HEK293 (cell line): ENCODE results near the gene SMAD7.
A peak's percentile ranks its signal among the peaks of the same experiment; 100 is the strongest.

ENCODE experiments used
- CTCF ChIA-PET: fragments of 350-600 bp; formaldehyde crosslinking; extraction: SDS; loops from one replicate; lab custom pipeline; 2021; ENCODE audit warnings: antibody characterized with exemption; lab: Yijun Ruan, JAX
- POLR2A ChIA-PET: fragments of 300-600 bp; formaldehyde crosslinking; extraction: SDS; loops from one replicate; lab custom pipeline; 2020; ENCODE audit warnings: antibody characterized with exemption, inconsistent platforms; lab: Yijun Ruan, JAX
- H3K27ac ChIP-seq: fragments of 200-500 bp; sonication (Bioruptor generic); 2 replicates; pipeline ENCODE4 v1.5.1; 2014; ENCODE audit warnings: low read depth, low read length, control low read depth, inconsistent platforms; ENCODE audit errors: extremely low read depth
- H3K36me3 ChIP-seq, 2 experiments: fragments of 200-500 bp in 1 of 2; sonication (Bioruptor generic) in 1 of 2; 1 replicate in 1 of 2; 2 replicates in 1 of 2; pipeline ENCODE4 v1.5.1; 2014 to 2017; ENCODE audit warnings: inconsistent platforms in 2 of 2, low read length in 2 of 2; ENCODE audit not compliant: control insufficient read depth in 2 of 2, insufficient read depth in 1 of 2
- H3K4me1 ChIP-seq: fragments of 200-500 bp; sonication (Bioruptor generic); 2 replicates; pipeline ENCODE4 v1.5.1; 2014; ENCODE audit warnings: mild to moderate bottlenecking, low read length, inconsistent platforms; ENCODE audit not compliant: control insufficient read depth, insufficient read depth
- H3K4me3 ChIP-seq: 2 replicates; pipeline ENCODE4 v1.5.1; 2011; ENCODE audit warnings: low read depth, mild to moderate bottlenecking, control low read depth, low read length, moderate library complexity
- H3K9me3 ChIP-seq: fragments of 200-500 bp; sonication (Bioruptor generic); 2 replicates; pipeline ENCODE4 v1.5.1; 2014; ENCODE audit warnings: low read depth, low read length, inconsistent platforms; ENCODE audit not compliant: control insufficient read depth, insufficient read depth
- BCL11A ChIP-seq: fragments of 450-650 bp; formaldehyde crosslinking; IDR thresholded peaks from 2 replicates; pipeline ENCODE4 v1.5.1; 2016; ENCODE audit warnings: low read depth, missing biosample characterization, missing genetic modification characterization
- EGR2 ChIP-seq: fragments of 450-650 bp; formaldehyde crosslinking; IDR thresholded peaks from 2 replicates; pipeline ENCODE4 v1.5.1; 2016; ENCODE audit warnings: low read depth, missing biosample characterization, missing genetic modification characterization
- GLIS2 ChIP-seq: fragments of 450-650 bp; formaldehyde crosslinking; IDR thresholded peaks from 2 replicates; pipeline ENCODE4 v1.5.1; 2016; ENCODE audit warnings: missing biosample characterization, missing genetic modification characterization
- KLF1 ChIP-seq: fragments of 450-650 bp; formaldehyde crosslinking; IDR thresholded peaks from 2 replicates; pipeline ENCODE4 v1.5.1; 2016; ENCODE audit warnings: missing biosample characterization, missing genetic modification characterization
- PRDM6 ChIP-seq: fragments of 450-650 bp; formaldehyde crosslinking; IDR thresholded peaks from 2 replicates; pipeline ENCODE4 v1.5.1; 2017; ENCODE audit warnings: missing biosample characterization, missing genetic modification characterization
- WT1 ChIP-seq: fragments of 450-650 bp; formaldehyde crosslinking; IDR thresholded peaks from 2 replicates; pipeline ENCODE4 v1.5.1; 2016; ENCODE audit warnings: missing biosample characterization, missing genetic modification characterization
- ZFHX2 ChIP-seq: fragments of 450-650 bp; formaldehyde crosslinking; conservative IDR thresholded peaks from 2 replicates; pipeline ENCODE4 v1.5.1; 2016; ENCODE audit warnings: missing biosample characterization, missing genetic modification characterization
- ZIC2 ChIP-seq: fragments of 450-650 bp; formaldehyde crosslinking; IDR thresholded peaks from 2 replicates; pipeline ENCODE4 v1.5.1; 2016; ENCODE audit warnings: missing biosample characterization, missing genetic modification characterization
- ZNF148 ChIP-seq: fragments of 450-650 bp; formaldehyde crosslinking; IDR thresholded peaks from 2 replicates; pipeline ENCODE4 v1.5.0; 2017; ENCODE audit warnings: missing biosample characterization, missing genetic modification characterization, borderline replicate concordance
- ZNF184 ChIP-seq: fragments of 450-650 bp; IDR thresholded peaks from 2 replicates; pipeline ENCODE4 v1.5.1; 2018; ENCODE audit warnings: missing biosample characterization, mild to moderate bottlenecking, missing genetic modification characterization
- ZNF19 ChIP-seq: fragments of 450-650 bp; formaldehyde crosslinking; IDR thresholded peaks from 2 replicates; pipeline ENCODE4; 2016; ENCODE audit warnings: missing biosample characterization, missing genetic modification characterization, low read depth
- ZNF274 ChIP-seq, 2 experiments: fragments of 200-500 bp in 1 of 2; fragments of 450-650 bp in 1 of 2; sonication (Bioruptor generic) in 1 of 2; formaldehyde crosslinking in 1 of 2; IDR thresholded peaks; 2 replicates each; pipeline versions ENCODE4 v1.5.1 to v1.6.1; 2014 to 2016; ENCODE audit warnings: borderline replicate concordance in 1 of 2, inconsistent platforms in 1 of 2, low read length in 1 of 2, missing biosample characterization in 1 of 2, missing genetic modification characterization in 1 of 2
- ZNF354C ChIP-seq: fragments of 450-650 bp; formaldehyde crosslinking; IDR thresholded peaks from 2 replicates; pipeline ENCODE4 v1.5.1; 2016; ENCODE audit warnings: missing biosample characterization, missing genetic modification characterization, low read depth, borderline replicate concordance
- ZNF580 ChIP-seq: fragments of 450-650 bp; formaldehyde crosslinking; IDR thresholded peaks from 2 replicates; pipeline ENCODE4 v1.5.1; 2016; ENCODE audit warnings: missing biosample characterization, missing genetic modification characterization
- ZNF777 ChIP-seq: fragments of 450-650 bp; formaldehyde crosslinking; IDR thresholded peaks from 2 replicates; pipeline ENCODE4 v1.5.1; 2017; ENCODE audit warnings: missing biosample characterization, missing genetic modification characterization, borderline replicate concordance
- TF ChIP-seq, protein P1 (sequence below): fragments of 450-650 bp; formaldehyde crosslinking; IDR thresholded peaks from 2 replicates; pipeline ENCODE4 v1.5.1; 2016; ENCODE audit warnings: missing biosample characterization, missing genetic modification characterization
- TF ChIP-seq, protein P2 (sequence below): fragments of 450-650 bp; formaldehyde crosslinking; IDR thresholded peaks from 2 replicates; pipeline ENCODE4 v1.5.1; 2016; ENCODE audit warnings: missing biosample characterization, missing genetic modification characterization
- TF ChIP-seq, protein P3 (sequence below): fragments of 450-650 bp; formaldehyde crosslinking; IDR thresholded peaks from 2 replicates; pipeline ENCODE4 v1.5.1; 2016; ENCODE audit warnings: missing biosample characterization, missing genetic modification characterization

The SMAD7 gene

DNA sequence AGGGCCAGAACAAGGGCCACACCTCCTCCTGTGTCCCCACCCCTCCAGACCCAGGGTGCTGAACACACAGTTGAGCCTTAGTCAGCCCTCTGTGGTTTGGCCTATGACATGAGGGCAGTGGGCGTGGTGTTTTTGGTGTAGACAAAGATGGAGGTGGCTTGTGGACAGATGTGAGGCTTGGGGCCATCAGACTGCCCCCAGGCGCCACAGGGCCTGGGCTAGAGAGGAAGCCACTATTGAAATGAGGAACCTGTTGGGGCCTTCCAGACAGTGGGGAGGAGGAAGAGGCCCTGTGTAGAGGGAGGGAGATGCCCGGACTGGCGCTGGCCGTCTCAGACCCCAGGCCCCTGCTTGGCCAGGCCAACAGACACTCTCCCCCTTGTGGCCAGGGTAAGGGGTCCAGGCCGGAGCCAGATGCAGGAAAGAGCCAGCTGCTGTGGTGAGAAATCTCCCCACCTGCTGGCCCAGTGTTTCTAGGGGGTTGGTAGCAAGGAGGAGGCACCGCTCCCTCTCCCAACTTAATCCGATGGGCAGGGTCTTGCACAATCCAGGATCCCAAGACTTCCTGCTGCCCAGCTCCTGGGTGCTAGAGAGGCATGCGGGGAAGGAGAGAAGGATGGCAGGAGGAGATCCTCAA lies 53.8 kb downstream of the SMAD7 start (continued):
- TF ChIP-seq, protein P1, sequence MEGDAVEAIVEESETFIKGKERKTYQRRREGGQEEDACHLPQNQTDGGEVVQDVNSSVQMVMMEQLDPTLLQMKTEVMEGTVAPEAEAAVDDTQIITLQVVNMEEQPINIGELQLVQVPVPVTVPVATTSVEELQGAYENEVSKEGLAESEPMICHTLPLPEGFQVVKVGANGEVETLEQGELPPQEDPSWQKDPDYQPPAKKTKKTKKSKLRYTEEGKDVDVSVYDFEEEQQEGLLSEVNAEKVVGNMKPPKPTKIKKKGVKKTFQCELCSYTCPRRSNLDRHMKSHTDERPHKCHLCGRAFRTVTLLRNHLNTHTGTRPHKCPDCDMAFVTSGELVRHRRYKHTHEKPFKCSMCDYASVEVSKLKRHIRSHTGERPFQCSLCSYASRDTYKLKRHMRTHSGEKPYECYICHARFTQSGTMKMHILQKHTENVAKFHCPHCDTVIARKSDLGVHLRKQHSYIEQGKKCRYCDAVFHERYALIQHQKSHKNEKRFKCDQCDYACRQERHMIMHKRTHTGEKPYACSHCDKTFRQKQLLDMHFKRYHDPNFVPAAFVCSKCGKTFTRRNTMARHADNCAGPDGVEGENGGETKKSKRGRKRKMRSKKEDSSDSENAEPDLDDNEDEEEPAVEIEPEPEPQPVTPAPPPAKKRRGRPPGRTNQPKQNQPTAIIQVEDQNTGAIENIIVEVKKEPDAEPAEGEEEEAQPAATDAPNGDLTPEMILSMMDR (tag by site-specific recombination), result peak; percentile 87
- no peak for TF ChIP-seq ZNF184 (tag by site-specific recombination)
- TF ChIP-seq ZNF19, result no peak
- no peak for TF ChIP-seq ZNF354C (tag by site-specific recombination)
- TF ChIP-seq WT1, result no peak
- no peak for TF ChIP-seq PRDM6 (tag by site-specific recombination)
- TF ChIP-seq ZFHX2 (tag by site-specific recombination), result 0 out of 2 replicates have a peak, but pooled peaks have one; percentile 19
- TF ChIP-seq ZIC2 (tag by site-specific recombination), result peak; percentile 70
- peak; percentile 85 for TF ChIP-seq KLF1
- no peak for TF ChIP-seq ZNF148 (tag by site-specific recombination)

GRCh38 chr18:48896326-48896874 lies 54.4 kb downstream of the SMAD7 start:
- no peaks in the 10 kb centered on the region for H3K36me3 ChIP-seq
- H3K4me3 ChIP-seq, result no peak overlapping the region
- no peak overlapping the region for H3K27ac ChIP-seq
- TF ChIP-seq ZNF777 (tag by site-specific recombination) (no peak), ZNF274 (IDR thresholded peaks at IDR 0.05; ENCODE audit: low read length) (no peak), ZNF274 (tag by site-specific recombination; IDR thresholded peaks at IDR 0.05; ENCODE audit: borderline replicate concordance) (no peak), ZNF580 (tag by site-specific recombination) (peak; percentile 71), GLIS2 (tag by site-specific recombination) (0 out of 2 replicates have a peak, but pooled peaks have one; percentile 19)
- CTCF ChIA-PET, result interaction anchor here (0.5 kb wide), 1 partner anchor 68 kb away, joined by 4 read pairs; no protein-coding TSS in a partner anchor
- POLR2A ChIA-PET, result no interaction called here
- H3K9me3 ChIP-seq, result no peaks in the 10 kb centered on the region
- peaks cover under 1% of the 10 kb centered on the region; the same call in 1 of the 2 replicates for H3K4me1 ChIP-seq

- CTCF ChIA-PET, result interaction anchor here (0.9 kb wide), 1 partner anchor 105 kb away, joined by 4 read pairs; no protein-coding TSS in a partner anchor
- Histone ChIP-seq H3K36me3 (no peaks in the 10 kb centered on the region), H3K9me3 (no peaks in the 10 kb centered on the region), H3K4me3 (no peak overlapping the region), H3K4me1 (no peaks in the 10 kb centered on the region), H3K27ac (no peak overlapping the region)
- POLR2A ChIA-PET, result interaction anchor here (0.6 to 1.4 kb wide), 2 partner anchors 57 to 104 kb away, joined by 3 to 7 read pairs; no protein-coding TSS in a partner anchor
- TF ChIP-seq, protein P2, sequence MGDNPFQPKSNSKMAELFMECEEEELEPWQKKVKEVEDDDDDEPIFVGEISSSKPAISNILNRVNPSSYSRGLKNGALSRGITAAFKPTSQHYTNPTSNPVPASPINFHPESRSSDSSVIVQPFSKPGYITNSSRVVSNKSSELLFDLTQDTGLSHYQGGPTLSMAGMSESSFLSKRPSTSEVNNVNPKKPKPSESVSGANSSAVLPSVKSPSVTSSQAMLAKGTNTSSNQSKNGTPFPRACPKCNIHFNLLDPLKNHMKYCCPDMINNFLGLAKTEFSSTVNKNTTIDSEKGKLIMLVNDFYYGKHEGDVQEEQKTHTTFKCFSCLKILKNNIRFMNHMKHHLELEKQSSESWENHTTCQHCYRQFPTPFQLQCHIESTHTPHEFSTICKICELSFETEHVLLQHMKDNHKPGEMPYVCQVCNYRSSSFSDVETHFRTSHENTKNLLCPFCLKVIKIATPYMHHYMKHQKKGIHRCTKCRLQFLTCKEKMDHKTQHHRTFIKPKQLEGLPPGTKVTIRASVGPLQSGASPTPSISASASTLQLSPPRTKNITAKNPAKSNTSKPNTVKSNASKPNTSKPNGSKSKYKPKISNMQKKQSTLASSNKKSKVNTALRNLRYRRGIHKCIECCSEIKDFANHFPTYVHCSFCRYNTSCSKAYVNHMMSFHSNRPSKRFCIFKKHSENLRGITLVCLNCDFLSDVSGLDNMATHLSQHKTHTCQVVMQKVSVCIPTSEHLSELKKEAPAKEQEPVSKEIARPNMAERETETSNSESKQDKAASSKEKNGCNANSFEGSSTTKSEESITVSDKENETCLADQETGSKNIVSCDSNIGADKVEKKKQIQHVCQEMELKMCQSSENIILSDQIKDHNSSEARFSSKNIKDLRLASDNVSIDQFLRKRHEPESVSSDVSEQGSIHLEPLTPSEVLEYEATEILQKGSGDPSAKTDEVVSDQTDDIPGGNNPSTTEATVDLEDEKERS, result no peak
- TF ChIP-seq BCL11A (tag by site-specific recombination) (no peak), EGR2 (peak; percentile 80; the same call in 1 of the 2 replicates)
- TF ChIP-seq, protein P3, sequence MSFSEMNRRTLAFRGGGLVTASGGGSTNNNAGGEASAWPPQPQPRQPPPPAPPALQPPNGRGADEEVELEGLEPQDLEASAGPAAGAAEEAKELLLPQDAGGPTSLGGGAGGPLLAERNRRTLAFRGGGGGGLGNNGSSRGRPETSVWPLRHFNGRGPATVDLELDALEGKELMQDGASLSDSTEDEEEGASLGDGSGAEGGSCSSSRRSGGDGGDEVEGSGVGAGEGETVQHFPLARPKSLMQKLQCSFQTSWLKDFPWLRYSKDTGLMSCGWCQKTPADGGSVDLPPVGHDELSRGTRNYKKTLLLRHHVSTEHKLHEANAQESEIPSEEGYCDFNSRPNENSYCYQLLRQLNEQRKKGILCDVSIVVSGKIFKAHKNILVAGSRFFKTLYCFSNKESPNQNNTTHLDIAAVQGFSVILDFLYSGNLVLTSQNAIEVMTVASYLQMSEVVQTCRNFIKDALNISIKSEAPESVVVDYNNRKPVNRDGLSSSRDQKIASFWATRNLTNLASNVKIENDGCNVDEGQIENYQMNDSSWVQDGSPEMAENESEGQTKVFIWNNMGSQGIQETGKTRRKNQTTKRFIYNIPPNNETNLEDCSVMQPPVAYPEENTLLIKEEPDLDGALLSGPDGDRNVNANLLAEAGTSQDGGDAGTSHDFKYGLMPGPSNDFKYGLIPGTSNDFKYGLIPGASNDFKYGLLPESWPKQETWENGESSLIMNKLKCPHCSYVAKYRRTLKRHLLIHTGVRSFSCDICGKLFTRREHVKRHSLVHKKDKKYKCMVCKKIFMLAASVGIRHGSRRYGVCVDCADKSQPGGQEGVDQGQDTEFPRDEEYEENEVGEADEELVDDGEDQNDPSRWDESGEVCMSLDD (tag by site-specific recombination), result no peak
Measured at GRCh38 chr18:48894799-48895346, 55.9 kb downstream of the SMAD7 start.
